Peyer's patch (tissue), 4 donors: ENCODE results near the gene HOXA3. TPM values are rescaled to one million over a fixed set of nuclear protein-coding genes. Genes with fewer than 3 reads are reported as not detected.

Source experiments
- DNase-seq, 3 donors: peaks; one replicate each; pipeline ENCODE4 v3.0.0-alpha.2; 2017 to 2019
- H3K27ac ChIP-seq, 4 donors: fragments of 200-600 bp; sonication (generic); one replicate each; pipeline ENCODE4 v1.5.1; 2016 to 2019
- H3K27me3 ChIP-seq, 2 donors: fragments of 200-600 bp; sonication (generic); one replicate each; pipeline ENCODE4 v1.5.1; 2019
- H3K36me3 ChIP-seq, 3 donors: fragments of 200-600 bp; sonication (generic); one replicate each; pipeline ENCODE4 v1.5.1; 2016 to 2019
- H3K4me1 ChIP-seq, 4 donors: fragments of 200-600 bp; sonication (generic); one replicate each; pipeline ENCODE4 v1.5.1; 2016 to 2019
- H3K4me3 ChIP-seq, 4 donors: fragments of 200-600 bp; sonication (generic); 1 replicate in 3 of 4; 2 replicates in 1 of 4; pipeline ENCODE4 v1.5.1; 2016 to 2019; ENCODE audit warnings: mild to moderate bottlenecking in 1 of 4
- H3K9me3 ChIP-seq, 4 donors: fragments of 200-600 bp; sonication (generic); one replicate each; pipeline ENCODE4 v1.5.1; 2016 to 2019; ENCODE audit warnings: mild to moderate bottlenecking in 1 of 4
- POLR2A ChIP-seq, 2 donors: fragments of 450-650 bp; IDR thresholded peaks; one replicate each; pipeline ENCODE4 v1.5.1; 2017; ENCODE audit warnings: antibody characterized with exemption in 2 of 2, mild to moderate bottlenecking in 2 of 2, moderate library complexity in 2 of 2
- total RNA-seq, 4 donors: library from RNA; depleted of rRNA; stranded (reverse); fragments of >200 nt; gene quantifications; one replicate each; pipeline ENCODE4 v1.1.0, GENCODE V29; 2016
- TF ChIP-seq, protein P1 (sequence below), 6 experiments: fragments of 450-650 bp in 4 of 6; fragments of 200-600 bp in 2 of 6; sonication (generic) in 1 of 6; IDR thresholded peaks; one replicate each; pipeline ENCODE4 v1.5.1; 2017 to 2019; ENCODE audit warnings: antibody characterized with exemption in 6 of 6, mild to moderate bottlenecking in 3 of 6, moderate library complexity in 1 of 6

Gene HOXA3
- total RNA-seq, 4 donors from 2014 or later, result 6.7 to 21.2 (median 13.9) TPM

DNA sequence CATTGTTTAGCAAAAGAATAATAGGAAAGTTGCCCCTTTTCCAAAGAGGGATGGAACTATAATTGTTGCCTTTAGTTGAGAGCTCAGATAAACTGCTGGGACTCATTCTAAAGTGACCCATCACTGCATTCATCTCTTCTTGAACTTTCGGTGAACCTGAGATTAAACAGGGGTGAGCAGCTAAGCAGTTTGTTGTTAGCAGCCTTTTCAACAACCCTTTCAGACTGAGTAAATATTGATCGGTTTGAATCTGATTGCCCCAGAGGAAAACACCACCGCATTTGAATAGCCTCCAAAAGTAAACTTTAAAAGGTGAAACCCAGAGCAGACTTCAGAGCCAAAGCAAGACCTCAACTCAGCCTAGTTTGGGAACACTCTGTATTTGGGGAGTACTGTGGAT lies 61.3 kb downstream of the HOXA3 start:
- no peaks in the 10 kb centered on the region for H3K9me3 ChIP-seq
- H3K4me3 ChIP-seq, result no peak overlapping the region
- no peak for TF ChIP-seq POLR2A (IDR thresholded peaks at IDR 0.05)
- TF ChIP-seq, protein P1, sequence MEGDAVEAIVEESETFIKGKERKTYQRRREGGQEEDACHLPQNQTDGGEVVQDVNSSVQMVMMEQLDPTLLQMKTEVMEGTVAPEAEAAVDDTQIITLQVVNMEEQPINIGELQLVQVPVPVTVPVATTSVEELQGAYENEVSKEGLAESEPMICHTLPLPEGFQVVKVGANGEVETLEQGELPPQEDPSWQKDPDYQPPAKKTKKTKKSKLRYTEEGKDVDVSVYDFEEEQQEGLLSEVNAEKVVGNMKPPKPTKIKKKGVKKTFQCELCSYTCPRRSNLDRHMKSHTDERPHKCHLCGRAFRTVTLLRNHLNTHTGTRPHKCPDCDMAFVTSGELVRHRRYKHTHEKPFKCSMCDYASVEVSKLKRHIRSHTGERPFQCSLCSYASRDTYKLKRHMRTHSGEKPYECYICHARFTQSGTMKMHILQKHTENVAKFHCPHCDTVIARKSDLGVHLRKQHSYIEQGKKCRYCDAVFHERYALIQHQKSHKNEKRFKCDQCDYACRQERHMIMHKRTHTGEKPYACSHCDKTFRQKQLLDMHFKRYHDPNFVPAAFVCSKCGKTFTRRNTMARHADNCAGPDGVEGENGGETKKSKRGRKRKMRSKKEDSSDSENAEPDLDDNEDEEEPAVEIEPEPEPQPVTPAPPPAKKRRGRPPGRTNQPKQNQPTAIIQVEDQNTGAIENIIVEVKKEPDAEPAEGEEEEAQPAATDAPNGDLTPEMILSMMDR (IDR thresholded peaks at IDR 0.05), result no peak
- no peaks in the 10 kb centered on the region for H3K36me3 ChIP-seq
- DNase-seq, result no peak
- peaks cover 0 to 6% (median 0%) of the 10 kb centered on the region in 4 donors for H3K4me1 ChIP-seq
- H3K27me3 ChIP-seq, result no peaks in the 10 kb centered on the region
- no peak overlapping the region for H3K27ac ChIP-seq

DNA sequence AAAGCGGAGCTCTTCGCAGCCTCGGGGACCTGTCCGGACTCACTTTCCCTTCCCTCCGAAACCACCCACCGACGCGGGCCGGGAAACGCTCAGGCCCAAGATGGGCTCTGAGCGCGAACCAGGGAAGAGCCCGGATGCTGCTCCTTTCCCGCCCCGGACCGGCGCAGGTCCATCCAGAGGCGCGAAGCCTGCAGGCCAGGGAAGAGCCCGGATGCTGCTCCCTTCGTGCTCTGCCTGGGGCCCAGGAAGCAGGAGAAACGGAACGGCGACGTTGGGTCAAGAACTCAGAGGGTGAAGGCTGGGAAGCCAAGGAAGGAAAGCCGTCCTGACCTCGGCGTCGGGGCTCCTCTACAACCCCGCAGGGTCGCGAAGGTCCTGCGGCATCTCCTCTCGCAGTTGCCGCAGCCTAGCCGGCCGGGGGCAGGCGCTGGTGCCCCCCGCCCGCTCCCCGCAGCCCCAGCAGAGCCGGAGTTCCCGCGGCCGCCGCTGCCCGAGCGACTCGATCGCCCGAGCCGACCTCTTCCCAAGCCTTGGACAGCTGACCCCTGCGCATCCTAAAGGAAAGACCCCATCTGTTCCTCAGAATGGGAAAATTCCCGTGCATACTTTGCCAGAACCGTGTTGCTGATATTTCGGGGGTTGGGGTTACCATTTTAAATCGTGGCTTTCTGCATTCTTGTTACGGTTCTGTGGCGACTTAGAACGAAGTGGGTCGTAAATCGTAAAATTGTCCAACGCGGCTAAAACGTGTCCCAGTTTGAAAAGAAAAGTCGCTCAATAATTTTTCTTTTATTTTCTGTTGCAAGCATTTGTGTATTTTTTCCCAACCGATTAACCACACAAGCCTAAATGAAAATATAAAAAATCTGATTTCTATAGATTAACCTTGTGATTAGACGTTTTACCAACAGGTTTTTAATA lies 64.1 kb downstream of the HOXA3 start:
- Histone ChIP-seq H3K36me3 (no peaks in the 10 kb centered on the region), H3K27me3 (no peaks in the 10 kb centered on the region), H3K9me3 (no peaks in the 10 kb centered on the region), H3K4me1 (no peaks in the 10 kb centered on the region), H3K4me3 (peak overlapping the region in 2 of 4 donors; percentile 3 to 11), H3K27ac (no peak overlapping the region)
- DNase-seq, result no peak
- no peak for TF ChIP-seq POLR2A (IDR thresholded peaks at IDR 0.05)
- TF ChIP-seq, protein P1 (IDR thresholded peaks at IDR 0.05), result no peak

DNA sequence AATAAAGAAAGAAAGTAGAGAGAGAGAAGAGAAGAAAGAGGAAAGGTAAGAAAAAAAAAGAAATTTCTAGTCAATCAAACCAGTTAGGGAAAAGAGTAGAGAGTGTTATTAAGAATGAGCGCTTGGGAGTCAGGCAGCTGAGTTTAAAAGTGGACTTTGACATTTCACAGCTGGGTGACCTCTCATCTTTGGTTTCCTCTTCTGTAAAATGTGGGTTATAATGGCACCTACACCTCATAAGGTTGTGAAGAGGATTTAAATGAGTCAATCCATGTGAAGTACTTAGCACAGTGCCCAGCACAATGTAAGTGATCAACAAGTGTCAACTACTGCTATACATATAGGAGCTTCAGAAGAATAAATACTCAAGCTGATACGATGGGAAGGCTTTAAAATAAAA lies 68.7 kb downstream of the HOXA3 start:
- no peak for DNase-seq
- H3K36me3 ChIP-seq, result no peaks in the 10 kb centered on the region
- TF ChIP-seq POLR2A (IDR thresholded peaks at IDR 0.05), result no peak
- TF ChIP-seq, protein P1 (IDR thresholded peaks at IDR 0.05), result no peak
- H3K27me3 ChIP-seq, result no peaks in the 10 kb centered on the region
- H3K27ac ChIP-seq, result no peak overlapping the region
- no peaks in the 10 kb centered on the region for H3K9me3 ChIP-seq
- H3K4me3 ChIP-seq, result no peak overlapping the region
- H3K4me1 ChIP-seq, result no peaks in the 10 kb centered on the region

DNA sequence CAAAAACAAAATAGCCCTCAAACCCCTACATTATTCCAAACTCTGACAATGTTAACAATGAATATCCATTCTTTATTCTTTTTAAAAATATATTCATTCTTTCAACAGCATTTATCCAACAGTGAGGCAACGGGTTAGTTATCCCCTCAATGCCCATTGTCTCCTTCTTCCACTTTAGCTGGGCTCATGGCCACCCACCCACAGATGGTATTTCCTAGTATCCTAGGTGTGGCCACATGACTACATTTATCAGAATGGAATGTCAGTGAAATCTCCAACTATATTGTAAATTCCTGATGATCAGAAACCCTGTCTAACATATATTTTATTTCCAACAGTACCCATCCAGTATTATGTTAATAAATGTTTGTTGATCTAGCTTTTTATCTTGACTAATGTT lies 70.2 kb downstream of the HOXA3 start:
- no peak for DNase-seq

DNA sequence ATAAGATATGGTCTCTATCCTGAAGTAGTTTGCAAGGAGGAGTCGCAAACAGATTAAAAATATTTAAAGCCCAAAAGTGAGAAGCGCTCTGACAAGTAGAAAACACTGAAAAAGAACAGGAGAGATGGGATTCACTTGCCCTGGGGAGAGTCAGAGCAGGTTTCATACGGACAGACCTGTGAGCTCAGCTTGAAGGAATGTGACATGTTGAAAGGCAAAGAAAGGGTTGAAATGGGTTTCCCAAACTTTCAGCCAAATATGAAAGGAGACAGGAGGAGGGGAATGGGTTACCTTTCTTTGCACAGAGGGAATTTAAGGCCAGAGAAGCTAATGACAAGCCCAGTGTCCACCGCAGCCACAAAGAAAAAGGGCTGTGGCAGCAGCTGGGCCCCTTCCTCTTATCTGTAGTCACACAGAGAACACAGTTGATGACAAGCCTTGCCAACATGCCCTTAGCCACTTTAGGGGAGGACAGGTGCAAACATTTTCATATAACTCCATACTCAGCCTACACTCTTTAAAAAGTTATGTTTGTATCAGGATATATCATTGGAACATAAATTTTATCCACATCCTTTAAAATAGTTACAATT lies 71.4 kb downstream of the HOXA3 start:
- no peak for TF ChIP-seq POLR2A (IDR thresholded peaks at IDR 0.05)
- TF ChIP-seq, protein P1 (IDR thresholded peaks at IDR 0.05), result no peak
- DNase-seq, result no peak
- no peaks in the 10 kb centered on the region for H3K4me1 ChIP-seq
- no peak overlapping the region for H3K27ac ChIP-seq
- H3K27me3 ChIP-seq, result no peaks in the 10 kb centered on the region
- H3K36me3 ChIP-seq, result no peaks in the 10 kb centered on the region
- no peak overlapping the region for H3K4me3 ChIP-seq
- H3K9me3 ChIP-seq, result no peaks in the 10 kb centered on the region

More for the DNA sequence above, 70.2 kb downstream of the HOXA3 start:
- no peak overlapping the region for H3K4me3 ChIP-seq
- TF ChIP-seq POLR2A (IDR thresholded peaks at IDR 0.05), result no peak
- TF ChIP-seq, protein P1 (IDR thresholded peaks at IDR 0.05), result no peak
- H3K27me3 ChIP-seq, result no peaks in the 10 kb centered on the region
- no peaks in the 10 kb centered on the region for H3K36me3 ChIP-seq
- H3K9me3 ChIP-seq, result no peaks in the 10 kb centered on the region
- no peaks in the 10 kb centered on the region for H3K4me1 ChIP-seq
- H3K27ac ChIP-seq, result no peak overlapping the region
